Esophagus squamous epithelium (tissue), 5 donors: Measurements from ENCODE around the gene KRIT1. TPM values are rescaled to one million over a fixed set of nuclear protein-coding genes. Genes with fewer than 3 reads are reported as not detected.

ENCODE experiments used
- DNase-seq: peaks from one replicate; lab custom pipeline; 2025; lab: John Stamatoyannopoulos, UW
- H3K27ac ChIP-seq, 4 donors: fragments of 200-600 bp; sonication (generic); one replicate each; pipeline ENCODE4 v1.5.1; 2016 to 2019; ENCODE audit warnings: mild to moderate bottlenecking in 1 of 4
- H3K27me3 ChIP-seq, 4 donors: fragments of 200-600 bp; sonication (generic); 1 replicate in 3 of 4; 2 replicates in 1 of 4; pipeline versions ENCODE4 v1.5.1 to v1.6.0; 2017 to 2021; ENCODE audit warnings: antibody characterized with exemption in 1 of 4
- H3K36me3 ChIP-seq, 3 donors: fragments of 200-600 bp; sonication (generic); one replicate each; pipeline ENCODE4 v1.5.1; 2016 to 2019
- H3K4me1 ChIP-seq, 3 donors: fragments of 200-600 bp; sonication (generic); one replicate each; pipeline ENCODE4 v1.5.1; 2017 to 2019
- H3K4me3 ChIP-seq, 4 donors: fragments of 200-600 bp; sonication (generic); 1 replicate in 3 of 4; 2 replicates in 1 of 4; pipeline ENCODE4 v1.5.1; 2016 to 2019; ENCODE audit warnings: mild to moderate bottlenecking in 2 of 4, moderate library complexity in 1 of 4
- H3K9me3 ChIP-seq, 3 donors: fragments of 200-600 bp; sonication (generic); one replicate each; pipeline ENCODE4 v1.5.1; 2016 to 2019
- POLR2A ChIP-seq, 4 donors: fragments of 450-650 bp; IDR thresholded peaks; one replicate each; pipeline ENCODE4 v1.6.1; 2017; ENCODE audit warnings: antibody characterized with exemption in 4 of 4, mild to moderate bottlenecking in 4 of 4, moderate library complexity in 3 of 4
- WGBS, 2 donors: methylation state at CpG; one replicate each; pipeline ENCODE4 v1.1.5; 2018; 5-methylcytosine and 5-hydroxymethylcytosine counted together
- intact Hi-C: fragments of 100-400 bp; cut with DNase I; formaldehyde crosslinking; loops from one replicate; pipeline ENCODE4 v1.15.0; 2022
- total RNA-seq, 4 donors: library from RNA; depleted of rRNA; stranded (reverse); fragments of >200 nt; gene quantifications; one replicate each; pipeline ENCODE4 v1.1.0, GENCODE V29; 2016
- TF ChIP-seq, protein P1 (sequence below), 6 experiments: fragments of 450-650 bp in 4 of 6; fragments of 200-600 bp in 2 of 6; sonication (generic) in 2 of 6; IDR thresholded peaks; one replicate each; pipeline ENCODE4 v1.5.1; 2016 to 2019; ENCODE audit warnings: antibody characterized with exemption in 6 of 6, mild to moderate bottlenecking in 4 of 6, moderate library complexity in 4 of 6
- donor health status: DM: yes; HTN: yes; CAD: no.

KRIT1 gene
- total RNA-seq = 10 to 100 TPM; 33.9 to 81.5 (median 56.8) TPM

DNA sequence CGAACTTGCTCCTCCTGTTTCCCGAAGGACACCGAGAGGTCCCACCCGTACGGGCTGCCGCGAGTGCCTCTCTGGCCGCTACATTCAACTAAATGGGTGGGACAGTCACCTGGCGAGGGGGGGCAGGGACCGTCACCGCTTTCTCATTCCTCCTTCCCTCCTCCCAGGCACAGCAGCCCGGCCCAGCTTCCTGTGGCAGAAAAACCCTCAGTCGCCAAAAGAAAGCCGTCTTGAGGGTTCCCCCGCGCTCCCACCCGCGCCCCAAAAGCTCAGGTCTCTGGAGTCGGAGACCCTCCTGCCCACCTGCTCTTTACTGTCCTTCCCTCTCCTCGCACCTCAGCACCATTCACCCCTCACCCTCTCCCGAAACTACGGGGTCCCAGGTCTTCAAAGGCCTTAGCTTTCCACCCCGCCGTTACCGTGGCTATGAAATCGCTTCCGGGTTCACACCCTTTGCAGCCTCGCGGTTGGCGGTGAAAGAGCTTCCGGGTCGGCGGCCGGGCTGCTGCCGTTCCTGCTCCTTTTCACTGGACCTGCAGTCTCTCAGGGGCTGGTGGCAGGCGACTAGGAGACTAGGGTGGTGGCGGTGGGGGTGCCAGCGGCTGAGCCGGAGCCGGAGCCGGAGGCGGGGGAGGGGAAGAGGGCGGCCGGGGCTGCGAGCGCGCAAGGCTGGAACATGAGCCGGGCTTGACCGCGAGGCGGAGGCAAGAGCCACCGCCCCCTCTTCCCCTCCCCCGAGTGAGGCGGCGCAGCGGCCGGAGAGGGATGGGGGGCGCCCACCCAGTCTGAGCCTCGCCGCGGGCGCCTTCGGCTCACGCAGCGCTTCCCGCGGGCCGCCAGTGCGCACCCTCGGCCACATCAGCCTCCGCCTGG lies at the start of gene KRIT1, which contains the start of gene ANKIB1:
KRIT1 (minus strand) TSS at position 428 of the 873 bp plus-strand sequence. CDS start 3,779 bp downstream, outside the sequence.
ANKIB1 (plus strand) TSS at position 488 of the 873 bp plus-strand sequence. CDS start 49,005 bp downstream, outside the sequence.
- 1% methylated on average over 22 to 31 of the region's 71 CpGs for WGBS, 2 donors
- peak within 1 kb of the TSS; percentile 71 to 97 (median 92) for H3K4me3 ChIP-seq
- peak; percentile 21 for DNase-seq
- peak in 1 of 4 donors; percentile 57 for TF ChIP-seq POLR2A (IDR thresholded peaks at IDR 0.05)
- TF ChIP-seq, protein P1, sequence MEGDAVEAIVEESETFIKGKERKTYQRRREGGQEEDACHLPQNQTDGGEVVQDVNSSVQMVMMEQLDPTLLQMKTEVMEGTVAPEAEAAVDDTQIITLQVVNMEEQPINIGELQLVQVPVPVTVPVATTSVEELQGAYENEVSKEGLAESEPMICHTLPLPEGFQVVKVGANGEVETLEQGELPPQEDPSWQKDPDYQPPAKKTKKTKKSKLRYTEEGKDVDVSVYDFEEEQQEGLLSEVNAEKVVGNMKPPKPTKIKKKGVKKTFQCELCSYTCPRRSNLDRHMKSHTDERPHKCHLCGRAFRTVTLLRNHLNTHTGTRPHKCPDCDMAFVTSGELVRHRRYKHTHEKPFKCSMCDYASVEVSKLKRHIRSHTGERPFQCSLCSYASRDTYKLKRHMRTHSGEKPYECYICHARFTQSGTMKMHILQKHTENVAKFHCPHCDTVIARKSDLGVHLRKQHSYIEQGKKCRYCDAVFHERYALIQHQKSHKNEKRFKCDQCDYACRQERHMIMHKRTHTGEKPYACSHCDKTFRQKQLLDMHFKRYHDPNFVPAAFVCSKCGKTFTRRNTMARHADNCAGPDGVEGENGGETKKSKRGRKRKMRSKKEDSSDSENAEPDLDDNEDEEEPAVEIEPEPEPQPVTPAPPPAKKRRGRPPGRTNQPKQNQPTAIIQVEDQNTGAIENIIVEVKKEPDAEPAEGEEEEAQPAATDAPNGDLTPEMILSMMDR (IDR thresholded peaks at IDR 0.05) = peak in 4 of 6 experiments; percentile 0 to 32 (median 19)
- peaks cover 0 to 11% (median 0%) of the 10 kb centered on the region in 3 donors for H3K36me3 ChIP-seq
- H3K27me3 ChIP-seq = no peaks in the 10 kb centered on the region
- no peaks in the 10 kb centered on the region for H3K9me3 ChIP-seq
- intact Hi-C loops = loop anchor here (10.0 kb wide), 1 partner anchor 111 kb away; the partner anchor contains the start of gene CYP51A1
- H3K4me1 ChIP-seq = peaks cover 6 to 48% (median 19%) of the 10 kb centered on the region in 3 donors
- H3K27ac ChIP-seq = peak within 1 kb of the TSS; percentile 91 to 97 (median 94)

DNA sequence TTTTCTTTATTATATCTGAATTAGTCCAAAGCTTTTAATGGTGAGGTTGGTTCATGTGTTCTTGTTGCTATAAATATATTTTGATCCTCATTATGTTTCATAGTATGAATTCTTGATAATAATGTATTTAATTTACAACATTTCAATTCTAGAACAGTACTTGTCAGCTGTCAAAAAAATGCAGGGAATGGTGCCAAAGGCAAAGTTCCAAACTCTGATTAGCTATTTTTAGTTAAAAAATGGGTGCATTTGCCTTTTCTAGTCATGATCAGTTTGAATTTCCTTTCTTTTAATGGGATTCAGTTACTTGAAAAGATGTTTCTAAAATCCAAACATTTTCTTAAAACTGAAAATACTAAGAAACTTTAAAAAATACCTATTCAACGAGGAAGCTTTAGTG lies 49.7 kb upstream of the KRIT1 start:
- DNase-seq = no peak
- no peak overlapping the region for H3K4me3 ChIP-seq
- intact Hi-C loops = no loop called here
- H3K27ac ChIP-seq = no peak overlapping the region
- no peaks in the 10 kb centered on the region for H3K9me3 ChIP-seq
- peaks cover 0 to 23% (median 0%) of the 10 kb centered on the region in 3 donors for H3K36me3 ChIP-seq
- no peaks in the 10 kb centered on the region for H3K27me3 ChIP-seq
- WGBS, 2 donors = 76 to 78% methylated on average over 1 of the region's 1 CpG
- H3K4me1 ChIP-seq = peaks cover 0 to 8% (median 7%) of the 10 kb centered on the region in 3 donors
- no peak for TF ChIP-seq POLR2A (IDR thresholded peaks at IDR 0.05)
- TF ChIP-seq, protein P1 (IDR thresholded peaks at IDR 0.05) = no peak

DNA sequence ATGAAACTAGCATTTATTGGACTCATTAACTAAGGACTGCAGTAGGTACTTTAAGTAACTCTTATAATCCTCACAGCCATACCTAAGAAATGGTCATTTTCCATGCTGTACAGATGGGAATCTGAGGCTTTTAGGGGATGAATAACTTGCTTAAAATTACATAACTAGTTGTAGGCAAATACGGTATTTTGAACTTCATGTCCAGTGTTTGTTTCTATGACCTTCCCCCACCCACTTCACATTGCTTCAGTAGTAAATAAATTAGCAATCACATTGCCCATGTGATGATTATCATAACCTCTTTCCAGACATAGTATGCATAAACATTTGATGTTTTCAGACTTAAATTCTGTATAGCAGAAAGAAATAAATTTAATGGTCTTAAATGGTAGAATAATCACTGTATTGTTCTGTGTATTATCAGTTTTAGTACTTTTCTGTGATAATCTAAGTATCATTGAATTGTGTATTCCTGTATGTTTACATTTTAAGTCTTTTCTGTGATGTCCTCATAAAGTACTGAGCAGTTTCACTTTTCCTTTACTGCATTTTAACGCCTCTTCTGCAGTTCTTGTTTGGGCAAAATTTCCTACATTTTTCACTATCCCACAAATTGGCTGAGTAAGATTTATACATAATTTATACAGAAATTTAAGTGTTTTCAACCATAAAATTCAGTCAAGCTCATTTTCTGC lies 48.3 kb upstream of the KRIT1 start:
- H3K4me1 ChIP-seq = peaks cover 0 to 8% (median 7%) of the 10 kb centered on the region in 3 donors
- H3K36me3 ChIP-seq = peaks cover 0 to 12% (median 0%) of the 10 kb centered on the region in 3 donors
- peak overlapping the region in 2 of 4 donors; percentile 10 to 44 for H3K27ac ChIP-seq
- peak overlapping the region in 3 of 4 donors; percentile 10 to 42 (median 19) for H3K4me3 ChIP-seq
- no peak for DNase-seq
- H3K27me3 ChIP-seq = no peaks in the 10 kb centered on the region
- WGBS, 2 donors = 41 to 59% methylated on average over 2 of the region's 2 CpGs
- intact Hi-C loops = no loop called here
- TF ChIP-seq, protein P1 (IDR thresholded peaks at IDR 0.05) = no peak
- no peak for TF ChIP-seq POLR2A (IDR thresholded peaks at IDR 0.05)
- no peaks in the 10 kb centered on the region for H3K9me3 ChIP-seq

DNA sequence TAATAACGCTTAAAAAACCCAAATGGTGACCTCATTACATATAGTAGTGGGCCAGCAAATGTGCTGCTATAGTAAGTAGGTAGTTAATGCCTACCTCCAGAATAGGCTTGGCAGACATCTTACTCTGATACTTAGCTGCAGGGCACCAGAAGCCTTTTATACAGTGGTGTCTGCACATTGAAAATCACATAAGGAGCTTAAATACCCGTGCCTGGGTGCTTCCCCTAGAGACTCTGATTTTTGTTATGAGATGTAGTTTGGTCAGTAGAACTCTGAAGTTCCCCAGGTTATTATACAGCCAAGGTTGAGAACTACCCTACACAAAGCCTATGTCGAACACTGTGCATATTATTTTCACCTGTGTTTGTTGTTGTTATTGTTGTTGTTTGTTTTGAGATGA lies 47.3 kb upstream of the KRIT1 start:
- Histone ChIP-seq H3K27me3 (no peaks in the 10 kb centered on the region), H3K9me3 (no peaks in the 10 kb centered on the region), H3K4me3 (no peak overlapping the region), H3K27ac (no peak overlapping the region), H3K4me1 (peaks cover 0 to 8% (median 7%) of the 10 kb centered on the region in 3 donors), H3K36me3 (peaks cover 0 to 12% (median 0%) of the 10 kb centered on the region in 3 donors)
- intact Hi-C loops = no loop called here
- no peak for DNase-seq
- no peak for TF ChIP-seq POLR2A (IDR thresholded peaks at IDR 0.05)
- TF ChIP-seq, protein P1 (IDR thresholded peaks at IDR 0.05) = no peak
- 64 to 67% methylated on average over 3 of the region's 3 CpGs for WGBS, 2 donors
